ENCODE data around the gene PTPRR.
A peak's percentile ranks its signal among the peaks of the same experiment; 100 is the strongest.
"Not testable (repeated sequence)": the region's sequence is repeated elsewhere in the genome, so short reads cannot be mapped to it uniquely, and the experiment has no call there.

The PTPRR gene

DNA sequence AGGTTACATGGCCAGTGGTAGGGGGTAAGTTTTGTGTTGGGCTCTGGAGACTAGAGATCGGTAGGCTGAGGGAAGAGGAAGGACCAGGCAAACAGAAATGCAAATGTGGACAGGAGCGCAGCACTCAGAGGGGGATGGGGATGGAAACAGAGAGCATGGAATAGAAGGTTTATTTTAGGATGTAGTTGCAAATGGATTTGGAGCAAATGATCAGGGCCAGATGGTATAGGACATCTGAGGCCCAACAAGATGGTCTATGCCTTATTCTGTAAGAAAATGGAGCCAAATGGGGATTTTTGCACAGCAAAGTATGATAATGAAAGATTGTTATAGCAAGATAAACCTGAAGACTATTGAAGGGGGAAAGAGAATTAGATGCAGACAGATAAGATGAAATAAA is 180.8 kb downstream of the PTPRR start:
- no peak for DNase-seq

DNA sequence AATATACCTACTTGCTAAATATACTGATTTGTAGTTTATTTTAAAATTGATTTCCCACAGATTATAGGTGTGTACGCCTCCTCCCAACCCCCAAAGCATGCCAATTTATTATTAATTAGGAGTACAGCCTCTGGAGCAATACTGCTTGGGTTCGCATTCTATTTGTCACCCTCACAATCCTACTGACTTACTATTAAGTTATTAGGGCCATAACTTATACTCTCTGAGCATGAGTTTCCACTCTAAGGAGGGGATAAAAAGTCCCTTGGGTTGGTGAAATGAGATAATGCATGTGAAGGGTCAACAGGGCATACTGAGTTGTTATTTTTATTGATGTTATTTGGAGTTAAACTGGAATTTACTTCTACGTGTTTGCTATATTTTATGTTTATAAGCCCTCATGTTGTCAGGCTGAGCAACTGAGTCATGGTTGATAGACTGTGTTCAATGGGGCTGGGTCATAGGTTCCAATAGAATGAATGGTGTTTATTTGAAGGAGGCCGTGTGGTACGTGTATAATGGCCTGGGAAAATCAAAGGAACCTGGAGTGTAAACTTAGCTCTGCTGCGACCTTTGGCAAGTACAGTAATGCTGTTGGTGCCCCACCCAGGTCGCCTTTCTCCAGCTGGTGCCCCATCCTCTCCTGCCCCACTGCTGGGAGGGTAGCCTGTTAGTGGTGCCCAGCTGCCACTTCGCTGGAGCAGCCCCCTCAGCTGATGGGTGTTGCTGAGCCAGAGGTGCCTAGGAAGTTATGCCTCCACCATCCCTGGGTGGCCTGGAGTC is 184.0 kb downstream of the PTPRR start:
- no peak for DNase-seq

GRCh38 chr12:70735197-70735596 is 185.3 kb downstream of the PTPRR start:
- DNase-seq, result not testable (repeated sequence)

GRCh38 chr12:70733385-70733784 is 187.2 kb downstream of the PTPRR start:
- DNase-seq, result no peak

- no peak for DNase-seq
Measured at GRCh38 chr12:70732287-70732686, 188.3 kb downstream of the PTPRR start.

DNA sequence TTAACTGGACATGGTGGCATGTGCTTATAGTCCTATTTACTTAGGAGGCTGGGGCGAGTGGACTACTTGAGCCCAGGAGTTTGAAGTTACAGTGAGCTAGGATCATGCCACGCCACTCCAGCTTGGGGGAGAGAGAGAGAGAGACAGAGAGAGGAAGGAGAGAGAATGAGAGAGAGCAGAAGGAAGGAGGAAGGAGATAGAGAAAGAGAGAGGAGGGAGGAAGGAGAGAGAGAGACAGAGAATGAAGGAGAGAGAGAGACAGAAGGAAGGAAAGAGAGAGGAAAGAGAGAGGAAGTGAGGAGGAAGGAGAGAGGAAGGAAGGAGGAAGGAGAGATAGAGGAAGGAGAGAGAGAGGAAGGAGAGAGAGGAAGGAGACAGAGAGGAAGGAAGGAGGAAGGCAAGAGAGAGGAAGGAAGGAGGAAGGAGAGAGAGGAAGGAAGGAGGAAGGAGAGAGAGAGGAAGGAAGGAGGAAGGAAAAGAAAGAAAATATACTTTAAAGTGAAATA is 189.8 kb downstream of the PTPRR start:
- DNase-seq, result no peak

DNA sequence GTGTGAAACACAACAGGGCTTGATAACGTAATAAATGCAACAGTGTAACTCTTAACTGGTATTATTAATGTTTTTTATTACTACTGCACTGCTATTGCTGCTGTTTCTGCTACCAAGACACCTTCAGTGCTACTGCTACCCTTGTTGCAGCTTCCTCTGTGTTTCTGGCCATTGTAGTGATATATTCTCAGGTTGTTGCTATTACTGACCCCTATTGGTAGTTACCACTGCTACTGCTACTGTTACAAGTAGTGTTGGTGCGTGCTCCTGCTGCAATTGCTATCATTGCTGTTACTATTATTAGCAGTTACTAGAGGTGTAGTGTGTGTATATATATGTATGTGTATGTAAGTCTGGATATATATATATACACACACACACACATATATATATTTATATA is 196.1 kb downstream of the PTPRR start:
- DNase-seq, result no peak

GRCh38 chr12:70722584-70723343 is 197.8 kb downstream of the PTPRR start:
- DNase-seq, result no peak

DNA sequence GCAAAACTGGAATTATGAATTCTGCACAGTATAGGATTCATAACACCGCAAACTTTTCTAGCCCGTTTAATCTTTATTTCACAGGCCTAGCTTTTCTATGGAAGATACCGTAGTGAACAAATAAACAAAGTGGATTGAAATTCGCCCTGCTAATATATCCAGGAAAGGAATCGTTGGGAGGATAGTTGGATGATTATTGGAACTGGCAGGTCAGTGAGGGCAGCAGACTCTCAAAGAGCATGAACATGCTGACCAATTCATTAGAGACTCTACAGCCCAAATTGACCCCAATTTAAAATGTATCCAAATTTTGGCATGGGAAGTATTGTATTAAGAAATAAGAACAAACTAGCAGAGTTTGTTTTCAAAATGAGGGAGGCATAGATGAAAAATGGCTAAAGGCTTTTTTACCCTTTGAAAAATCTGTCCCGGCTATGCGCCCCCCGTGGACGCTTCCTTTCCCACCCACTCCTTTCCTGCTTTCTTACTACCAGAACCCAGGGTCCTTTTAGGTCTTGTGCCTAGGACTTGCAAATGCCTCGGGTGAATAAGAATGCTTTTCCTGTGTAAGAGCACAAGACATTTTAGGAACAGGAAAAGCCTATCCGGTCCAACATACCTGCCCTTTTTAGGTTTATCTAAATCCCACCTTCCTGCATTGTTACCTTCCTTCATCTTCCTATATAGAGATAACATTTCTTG is 198.7 kb downstream of the PTPRR start:
- DNase-seq, result no peak

- DNase-seq, result no peak
Measured at GRCh38 chr12:70721216-70721615, 199.3 kb downstream of the PTPRR start.

DNA sequence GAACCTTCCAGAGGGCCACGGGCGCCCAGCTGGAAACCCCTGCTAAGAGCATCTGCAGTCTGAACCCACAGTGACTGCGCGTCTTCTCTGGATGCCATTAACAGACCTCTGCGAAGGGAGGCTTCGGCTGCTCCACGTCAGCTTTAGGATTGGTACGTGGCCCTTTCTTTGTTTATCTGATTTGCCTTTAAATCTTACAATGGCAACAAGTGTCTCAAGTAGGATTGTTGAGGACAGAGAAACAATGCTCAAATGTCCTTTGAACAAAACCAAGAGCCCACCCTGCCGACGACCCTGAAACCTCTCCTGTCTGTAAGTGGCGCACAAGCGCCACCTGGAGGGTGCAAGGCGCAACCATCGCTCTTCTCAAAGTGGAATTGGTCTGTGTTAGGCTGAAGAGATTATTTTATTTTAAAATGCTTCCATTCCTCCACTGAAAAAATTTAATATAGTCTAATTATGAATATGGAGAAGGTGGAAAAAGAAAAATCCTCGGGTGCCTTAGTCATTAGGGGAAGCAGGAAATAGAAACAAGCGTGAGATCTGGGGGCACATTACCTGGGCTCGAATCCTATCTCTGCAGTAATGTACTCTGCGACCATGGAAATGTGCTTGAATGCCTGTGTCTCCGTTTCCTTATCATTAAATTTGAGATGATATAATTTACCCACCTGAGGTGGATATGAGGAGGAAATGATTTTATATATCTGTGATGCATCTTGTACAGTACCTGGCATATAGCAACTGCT is 200.7 kb downstream of the PTPRR start:
- peak; percentile 53 for DNase-seq

- DNase-seq, result no peak
Measured at GRCh38 chr12:70719071-70719470, 201.5 kb downstream of the PTPRR start.

- no peak for DNase-seq
Measured at GRCh38 chr12:70711831-70712230, 208.7 kb downstream of the PTPRR start.

DNA sequence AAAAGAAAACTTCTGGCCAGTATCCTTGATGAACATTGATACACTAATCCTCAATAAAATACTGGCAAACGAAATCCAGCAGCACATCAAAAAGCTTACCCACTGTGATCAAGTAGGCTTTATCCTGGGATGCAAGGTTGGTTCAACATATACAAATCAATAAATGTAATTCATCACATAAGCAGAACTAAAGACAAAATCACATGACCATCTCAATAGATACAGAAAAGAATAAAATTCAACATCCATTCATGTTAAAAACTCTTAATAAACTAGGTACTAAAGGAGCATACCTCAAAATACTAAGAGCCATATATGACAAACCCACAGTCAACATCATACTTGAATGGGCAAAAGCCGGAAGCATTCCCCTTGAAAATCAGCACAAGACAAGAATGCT is 211.5 kb downstream of the PTPRR start:
- no peak for DNase-seq

DNA sequence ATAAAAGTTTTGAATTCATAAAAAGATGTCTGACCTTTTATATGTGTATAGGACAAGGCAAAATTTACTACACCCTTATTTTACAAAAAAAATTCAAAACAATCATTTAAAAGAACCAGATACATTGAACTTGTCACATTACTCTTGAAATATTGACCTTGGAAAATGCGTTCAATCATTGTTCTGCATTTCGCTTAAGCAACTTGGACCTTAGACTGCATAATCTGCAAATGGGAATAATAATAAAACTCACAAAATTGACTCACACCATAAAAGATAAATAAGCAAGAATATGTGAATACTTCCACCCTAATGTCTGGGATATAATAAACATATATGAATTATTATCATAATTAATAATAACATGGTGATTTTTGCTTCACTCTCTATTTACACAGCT is 213.9 kb downstream of the PTPRR start:
- no peak for DNase-seq

DNA sequence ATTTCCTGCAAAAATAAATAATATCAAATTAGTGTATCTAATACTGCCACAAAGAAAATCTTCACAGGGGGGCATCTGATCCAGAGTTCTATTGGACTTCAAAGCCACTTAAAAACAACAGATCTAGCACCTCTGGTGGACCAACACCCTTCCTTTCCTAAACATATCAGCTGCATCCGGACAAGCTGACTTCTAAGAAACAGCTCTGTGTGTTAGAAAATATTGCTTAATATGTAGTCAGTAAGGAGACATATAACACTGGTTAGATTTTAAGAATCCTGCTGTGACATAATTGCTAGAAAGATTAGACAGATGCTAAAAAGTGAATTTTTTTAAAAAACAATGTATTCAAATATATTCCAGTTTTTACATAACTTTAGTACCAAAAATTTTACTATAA is 222.2 kb downstream of the PTPRR start:
- DNase-seq, result no peak

DNA sequence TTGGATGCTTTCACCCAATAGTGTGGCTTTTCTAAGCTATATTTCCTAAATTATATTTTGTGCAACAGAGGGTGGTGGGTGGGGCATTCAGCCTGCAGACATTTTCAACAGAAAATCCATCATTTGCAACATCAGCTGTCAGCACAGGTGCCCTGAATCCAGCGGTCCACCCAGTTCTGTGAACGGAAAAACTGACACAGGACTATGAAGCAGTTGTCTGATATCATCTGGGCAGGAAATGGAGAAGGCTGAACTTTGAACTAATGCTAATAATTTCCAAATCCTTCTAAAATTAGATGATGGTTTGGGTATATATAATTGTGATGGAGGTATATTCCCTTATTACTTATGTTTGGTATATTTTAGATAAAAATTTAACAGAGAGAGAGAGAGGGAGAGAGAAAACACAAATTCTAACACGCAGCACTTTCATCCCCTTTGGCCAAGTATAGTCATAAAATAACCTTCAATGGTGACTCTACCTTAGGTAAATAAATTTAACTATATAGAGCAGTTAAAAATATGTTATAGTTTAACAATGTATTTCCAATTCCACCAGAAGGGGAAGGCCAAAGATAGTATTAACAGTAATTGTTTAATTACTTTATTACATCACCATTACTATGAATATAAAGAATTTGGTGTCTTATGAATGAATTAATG is 225.0 kb downstream of the PTPRR start:
- no peak for DNase-seq

DNA sequence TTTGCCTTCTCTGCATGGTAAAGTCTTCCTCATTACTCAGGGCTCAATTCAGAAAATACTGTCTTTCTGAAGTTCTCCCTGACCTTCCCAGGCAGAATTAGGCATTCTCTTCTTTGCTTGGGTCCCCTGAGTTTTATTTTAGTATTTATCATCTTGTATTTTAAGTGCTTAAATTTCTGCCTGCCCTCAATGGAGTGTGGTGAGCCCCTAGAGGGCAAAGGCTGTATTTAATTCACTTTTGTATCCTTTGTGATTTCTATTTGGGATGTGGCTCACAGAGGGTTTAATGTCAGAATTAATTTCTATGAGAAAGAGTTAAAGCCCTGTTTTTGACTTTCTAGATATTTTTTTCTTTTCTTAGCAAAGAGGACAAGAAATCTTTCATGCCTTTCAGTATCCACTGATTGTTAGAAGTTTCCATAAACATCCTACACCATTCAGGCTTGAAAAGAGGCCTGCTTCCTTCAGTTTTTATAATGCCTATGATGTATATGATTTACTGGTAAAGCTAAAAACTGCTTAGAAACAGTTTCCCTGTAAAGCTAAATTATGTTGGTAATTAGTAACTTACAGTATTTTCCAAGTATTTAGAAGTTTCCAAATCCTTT is 227.8 kb downstream of the PTPRR start:
- no peak for DNase-seq

- DNase-seq, result no peak
Measured at GRCh38 chr12:70691018-70691672, 229.4 kb downstream of the PTPRR start.

DNA sequence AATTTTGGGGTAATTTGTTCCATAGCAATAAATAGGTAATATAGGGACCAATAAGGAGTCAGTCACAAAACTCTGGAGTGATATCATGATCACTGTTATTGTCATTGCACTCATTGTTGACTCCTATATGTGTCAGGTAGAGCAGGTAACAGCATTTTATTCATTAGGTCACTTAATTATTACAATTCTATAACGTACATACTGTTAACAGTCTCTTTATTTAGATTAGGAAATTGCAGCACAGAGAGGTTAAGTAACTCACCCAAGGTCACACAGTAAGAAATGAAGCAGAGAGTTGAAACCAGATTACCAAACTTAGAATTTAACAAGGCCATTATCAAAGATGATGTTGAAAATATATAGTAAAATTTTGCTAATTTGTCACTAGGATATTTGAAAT is 233.6 kb downstream of the PTPRR start:
- DNase-seq, result no peak

GRCh38 chr12:70686299-70686698 is 234.2 kb downstream of the PTPRR start:
- DNase-seq, result no peak
